Gastroesophageal sphincter (tissue), 4 donors: ENCODE results near the gene KCND2. TPM values are rescaled to one million over a fixed set of nuclear protein-coding genes. Genes with fewer than 3 reads are reported as not detected.

ENCODE experiments used
- ATAC-seq: fragments of 150-250 bp; one replicate; pipeline ENCODE4 v1.9.1; 2016; ENCODE audit warnings: mild to moderate bottlenecking, moderate library complexity
- H3K27ac ChIP-seq, 4 donors: fragments of 200-600 bp; sonication (generic) in 3 of 4; 1 replicate in 3 of 4; 2 replicates in 1 of 4; pipeline ENCODE4 v1.5.1; 2016 to 2019
- H3K27me3 ChIP-seq: fragments of 200-600 bp; sonication (generic); one replicate; pipeline ENCODE4 v1.5.1; 2019
- H3K36me3 ChIP-seq, 2 donors: fragments of 200-600 bp; sonication (generic); one replicate each; pipeline ENCODE4 v1.5.1; 2019; ENCODE audit warnings: control low read depth in 1 of 2
- H3K4me1 ChIP-seq, 3 donors: fragments of 200-600 bp; sonication (generic); 1 replicate in 2 of 3; 2 replicates in 1 of 3; pipeline ENCODE4 v1.5.1; 2016 to 2019; ENCODE audit warnings: control low read depth in 2 of 3
- H3K4me3 ChIP-seq, 2 donors: fragments of 200-600 bp; sonication (generic); one replicate each; pipeline ENCODE4 v1.5.1; 2019; ENCODE audit warnings: mild to moderate bottlenecking in 1 of 2, moderate library complexity in 1 of 2
- H3K9me3 ChIP-seq, 3 donors: fragments of 200-600 bp; sonication (generic); one replicate each; pipeline ENCODE4 v1.5.1; 2017 to 2019; ENCODE audit warnings: control low read depth in 2 of 3
- EP300 ChIP-seq: sonication (generic); formaldehyde crosslinking; IDR thresholded peaks from one replicate; pipeline ENCODE4 v1.6.1; 2017; ENCODE audit warnings: antibody characterized with exemption, mild to moderate bottlenecking
- POLR2A ChIP-seq, 2 donors: fragments of 450-650 bp; IDR thresholded peaks; one replicate each; pipeline ENCODE4 v1.6.1; 2017; ENCODE audit warnings: antibody characterized with exemption in 2 of 2, mild to moderate bottlenecking in 2 of 2, moderate library complexity in 1 of 2
- POLR2AphosphoS5 ChIP-seq: sonication (generic); formaldehyde crosslinking; IDR thresholded peaks from one replicate; pipeline ENCODE4 v1.6.1; 2017; ENCODE audit warnings: antibody characterized with exemption
- WGBS, 2 donors: methylation state at CpG; one replicate each; pipeline ENCODE4 v1.1.5; 2018; ENCODE audit warnings: low coverage in 1 of 2; 5-methylcytosine and 5-hydroxymethylcytosine counted together
- total RNA-seq, 4 donors: library from RNA; depleted of rRNA; stranded (reverse); fragments of >200 nt; gene quantifications; one replicate each; pipeline ENCODE4 v1.1.0, GENCODE V29; 2016
- TF ChIP-seq, protein P1 (sequence below), 4 experiments: fragments of 200-600 bp in 2 of 4; fragments of 450-650 bp in 2 of 4; sonication (generic) in 1 of 4; IDR thresholded peaks; one replicate each; pipeline ENCODE4 v1.5.1; 2017 to 2019; ENCODE audit warnings: antibody characterized with exemption in 4 of 4, mild to moderate bottlenecking in 2 of 4, moderate library complexity in 2 of 4

The KCND2 gene
- total RNA-seq, 4 donors from 2014 or later = 0.40 to 0.93 (median 0.66) TPM

DNA sequence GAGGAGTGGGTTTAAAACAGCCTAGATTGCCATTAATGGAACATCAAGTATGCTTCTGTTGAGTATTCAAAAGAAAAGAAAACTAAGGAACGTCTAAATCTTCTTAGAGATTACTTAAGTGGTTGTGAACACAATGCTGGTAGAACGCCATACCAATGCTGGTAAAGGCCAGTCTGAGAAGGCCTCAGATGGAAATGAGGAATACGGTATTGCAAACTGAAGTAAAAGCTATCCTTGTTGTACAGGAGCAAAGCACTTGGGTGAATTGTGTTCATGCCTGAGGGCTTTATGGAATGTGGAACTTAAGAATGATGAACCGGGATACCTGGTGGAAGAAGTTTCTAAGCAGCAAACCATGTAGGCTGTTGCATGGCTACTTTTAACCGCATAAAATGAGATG, 208.0 kb downstream of the KCND2 start:
- WGBS, 2 donors = 88 to 92% methylated on average over 5 of the region's 5 CpGs
- H3K27me3 ChIP-seq = peaks cover 4% of the 10 kb centered on the region
- no peak for TF ChIP-seq POLR2AphosphoS5
- TF ChIP-seq EP300 = no peak
- no peak for TF ChIP-seq POLR2A (IDR thresholded peaks at IDR 0.05)
- TF ChIP-seq, protein P1, sequence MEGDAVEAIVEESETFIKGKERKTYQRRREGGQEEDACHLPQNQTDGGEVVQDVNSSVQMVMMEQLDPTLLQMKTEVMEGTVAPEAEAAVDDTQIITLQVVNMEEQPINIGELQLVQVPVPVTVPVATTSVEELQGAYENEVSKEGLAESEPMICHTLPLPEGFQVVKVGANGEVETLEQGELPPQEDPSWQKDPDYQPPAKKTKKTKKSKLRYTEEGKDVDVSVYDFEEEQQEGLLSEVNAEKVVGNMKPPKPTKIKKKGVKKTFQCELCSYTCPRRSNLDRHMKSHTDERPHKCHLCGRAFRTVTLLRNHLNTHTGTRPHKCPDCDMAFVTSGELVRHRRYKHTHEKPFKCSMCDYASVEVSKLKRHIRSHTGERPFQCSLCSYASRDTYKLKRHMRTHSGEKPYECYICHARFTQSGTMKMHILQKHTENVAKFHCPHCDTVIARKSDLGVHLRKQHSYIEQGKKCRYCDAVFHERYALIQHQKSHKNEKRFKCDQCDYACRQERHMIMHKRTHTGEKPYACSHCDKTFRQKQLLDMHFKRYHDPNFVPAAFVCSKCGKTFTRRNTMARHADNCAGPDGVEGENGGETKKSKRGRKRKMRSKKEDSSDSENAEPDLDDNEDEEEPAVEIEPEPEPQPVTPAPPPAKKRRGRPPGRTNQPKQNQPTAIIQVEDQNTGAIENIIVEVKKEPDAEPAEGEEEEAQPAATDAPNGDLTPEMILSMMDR (IDR thresholded peaks at IDR 0.05) = no peak
- H3K4me1 ChIP-seq = no peaks in the 10 kb centered on the region
- H3K27ac ChIP-seq = no peak overlapping the region
- no peaks in the 10 kb centered on the region for H3K36me3 ChIP-seq
- no peaks in the 10 kb centered on the region for H3K9me3 ChIP-seq
- no peak overlapping the region for H3K4me3 ChIP-seq
- ATAC-seq = no peak

GRCh38 chr7:120486164-120486563, 213.2 kb downstream of the KCND2 start:
- Histone ChIP-seq H3K4me1 (no peaks in the 10 kb centered on the region), H3K27me3 (peaks cover 4% of the 10 kb centered on the region), H3K4me3 (no peak overlapping the region), H3K27ac (no peak overlapping the region), H3K36me3 (no peaks in the 10 kb centered on the region), H3K9me3 (no peaks in the 10 kb centered on the region)
- ATAC-seq = no peak
- TF ChIP-seq POLR2AphosphoS5 (no peak), POLR2A (IDR thresholded peaks at IDR 0.05) (no peak), EP300 (no peak)
- TF ChIP-seq, protein P1 (IDR thresholded peaks at IDR 0.05) = no peak
- 46 to 47% methylated on average over 1 of the region's 1 CpG for WGBS, 2 donors

DNA sequence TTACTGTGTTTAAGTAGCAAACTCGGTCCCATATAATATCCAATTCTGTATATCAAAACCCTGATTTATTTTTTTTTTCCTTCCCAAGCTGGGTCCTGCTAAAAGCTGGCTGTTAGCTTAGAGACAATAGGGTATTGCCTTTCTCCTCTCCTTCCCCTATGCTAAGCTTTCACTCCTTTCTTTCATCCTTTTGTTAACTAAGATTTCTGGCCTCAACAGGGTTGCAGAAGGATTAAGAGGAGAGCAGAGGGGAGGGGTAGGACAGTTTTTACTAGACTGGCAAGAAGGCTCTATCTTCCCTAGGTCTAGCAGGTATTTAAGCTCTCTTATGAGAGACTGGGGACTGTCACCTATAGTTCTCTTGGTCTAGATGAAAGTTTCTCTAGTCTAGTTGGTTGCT, 229.2 kb downstream of the KCND2 start:
- no peak for TF ChIP-seq EP300
- no peak for TF ChIP-seq POLR2A (IDR thresholded peaks at IDR 0.05)
- TF ChIP-seq POLR2AphosphoS5 = no peak
- TF ChIP-seq, protein P1 (IDR thresholded peaks at IDR 0.05) = no peak
- ATAC-seq = no peak
- H3K4me3 ChIP-seq = no peak overlapping the region
- no peaks in the 10 kb centered on the region for H3K9me3 ChIP-seq
- H3K4me1 ChIP-seq = no peaks in the 10 kb centered on the region
- no peaks in the 10 kb centered on the region for H3K36me3 ChIP-seq
- H3K27me3 ChIP-seq = no peaks in the 10 kb centered on the region
- no peak overlapping the region for H3K27ac ChIP-seq
- WGBS, 2 donors = 20 to 47% methylated on average over 1 of the region's 1 CpG

DNA sequence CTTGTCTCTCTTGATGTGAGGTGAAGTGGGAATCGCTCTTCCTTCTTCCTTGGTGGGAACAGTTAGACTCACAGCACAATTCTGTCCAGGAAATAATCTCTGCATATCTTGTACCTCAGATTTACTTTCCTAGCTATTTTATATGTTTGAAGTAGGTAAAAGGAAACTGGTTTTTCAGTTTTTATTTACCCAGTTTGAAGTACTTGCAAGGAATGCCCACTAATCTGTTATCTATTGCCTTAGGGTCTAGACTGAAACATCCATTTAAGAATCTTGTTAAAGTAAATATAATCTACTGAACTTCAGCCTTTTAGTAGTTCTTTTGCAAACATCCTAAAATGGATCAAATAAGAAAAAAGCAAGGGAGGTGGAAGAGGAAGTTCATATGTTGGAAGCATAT, 229.8 kb downstream of the KCND2 start:
- H3K27me3 ChIP-seq = no peaks in the 10 kb centered on the region
- 100% methylated on average over 1 of the region's 1 CpG for WGBS, 2 donors
- TF ChIP-seq POLR2AphosphoS5 = no peak
- TF ChIP-seq, protein P1 (IDR thresholded peaks at IDR 0.05) = no peak
- no peak for TF ChIP-seq EP300
- TF ChIP-seq POLR2A (IDR thresholded peaks at IDR 0.05) = no peak
- ATAC-seq = no peak
- H3K9me3 ChIP-seq = no peaks in the 10 kb centered on the region
- no peak overlapping the region for H3K4me3 ChIP-seq
- no peaks in the 10 kb centered on the region for H3K36me3 ChIP-seq
- H3K27ac ChIP-seq = no peak overlapping the region
- H3K4me1 ChIP-seq = no peaks in the 10 kb centered on the region

- Histone ChIP-seq H3K4me1 (no peaks in the 10 kb centered on the region), H3K27ac (no peak overlapping the region), H3K27me3 (no peaks in the 10 kb centered on the region), H3K4me3 (no peak overlapping the region), H3K9me3 (no peaks in the 10 kb centered on the region), H3K36me3 (no peaks in the 10 kb centered on the region)
- TF ChIP-seq, protein P1 (IDR thresholded peaks at IDR 0.05) = no peak
- TF ChIP-seq EP300 (no peak), POLR2AphosphoS5 (no peak), POLR2A (IDR thresholded peaks at IDR 0.05) (no peak)
- ATAC-seq = no peak
These were observed 231.4 kb downstream of the KCND2 start for GRCh38 chr7:120504386-120504785.
